Prostate gland (tissue), 2 donors: ENCODE data around the gene ATP13A2.

Experiments
- POLR2AphosphoS5 ChIP-seq: sonication (generic); formaldehyde crosslinking; IDR thresholded peaks from one replicate; pipeline ENCODE4 v1.6.1; 2017; ENCODE audit warnings: antibody characterized with exemption
- TF ChIP-seq, protein P1 (sequence below), 4 experiments: fragments of 200-600 bp in 2 of 4; fragments of 450-650 bp in 2 of 4; sonication (generic) in 2 of 4; IDR thresholded peaks; 1 replicate in 3 of 4; 2 replicates in 1 of 4; pipeline ENCODE4 v1.5.1; 2016 to 2019; ENCODE audit warnings: antibody characterized with exemption in 4 of 4, mild to moderate bottlenecking in 2 of 4, moderate library complexity in 2 of 4

DNA sequence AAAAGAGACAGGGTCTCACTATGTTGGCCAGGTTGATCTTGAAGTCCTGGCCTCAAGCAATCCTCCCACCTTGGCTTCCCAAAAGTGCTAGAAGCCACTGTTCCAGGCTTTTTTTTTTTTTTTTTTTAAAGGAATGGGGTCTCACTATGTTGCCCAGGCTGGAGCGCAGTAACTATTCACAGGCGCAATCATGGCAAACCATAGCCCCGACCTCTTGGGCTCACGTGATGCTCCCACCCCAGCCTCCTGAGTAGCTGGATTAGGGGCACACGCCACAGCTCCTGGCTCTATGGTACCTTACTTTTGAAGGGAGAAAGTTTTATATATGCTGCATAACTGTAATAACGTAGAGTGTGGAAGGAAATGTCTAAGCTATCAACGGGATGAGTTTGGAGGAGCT, 5.7 kb upstream of the ATP13A2 start:
- TF ChIP-seq, protein P1, sequence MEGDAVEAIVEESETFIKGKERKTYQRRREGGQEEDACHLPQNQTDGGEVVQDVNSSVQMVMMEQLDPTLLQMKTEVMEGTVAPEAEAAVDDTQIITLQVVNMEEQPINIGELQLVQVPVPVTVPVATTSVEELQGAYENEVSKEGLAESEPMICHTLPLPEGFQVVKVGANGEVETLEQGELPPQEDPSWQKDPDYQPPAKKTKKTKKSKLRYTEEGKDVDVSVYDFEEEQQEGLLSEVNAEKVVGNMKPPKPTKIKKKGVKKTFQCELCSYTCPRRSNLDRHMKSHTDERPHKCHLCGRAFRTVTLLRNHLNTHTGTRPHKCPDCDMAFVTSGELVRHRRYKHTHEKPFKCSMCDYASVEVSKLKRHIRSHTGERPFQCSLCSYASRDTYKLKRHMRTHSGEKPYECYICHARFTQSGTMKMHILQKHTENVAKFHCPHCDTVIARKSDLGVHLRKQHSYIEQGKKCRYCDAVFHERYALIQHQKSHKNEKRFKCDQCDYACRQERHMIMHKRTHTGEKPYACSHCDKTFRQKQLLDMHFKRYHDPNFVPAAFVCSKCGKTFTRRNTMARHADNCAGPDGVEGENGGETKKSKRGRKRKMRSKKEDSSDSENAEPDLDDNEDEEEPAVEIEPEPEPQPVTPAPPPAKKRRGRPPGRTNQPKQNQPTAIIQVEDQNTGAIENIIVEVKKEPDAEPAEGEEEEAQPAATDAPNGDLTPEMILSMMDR (IDR thresholded peaks at IDR 0.05), result no peak
- TF ChIP-seq POLR2AphosphoS5, result no peak
